ENCODE results near the gene SLC25A19. TPM values are rescaled to one million over a fixed set of nuclear protein-coding genes. Genes with fewer than 3 reads are reported as not detected.

The SLC25A19 gene
- total RNA-seq, 2 experiments from 2014 or later = 113 to 144 TPM

DNA sequence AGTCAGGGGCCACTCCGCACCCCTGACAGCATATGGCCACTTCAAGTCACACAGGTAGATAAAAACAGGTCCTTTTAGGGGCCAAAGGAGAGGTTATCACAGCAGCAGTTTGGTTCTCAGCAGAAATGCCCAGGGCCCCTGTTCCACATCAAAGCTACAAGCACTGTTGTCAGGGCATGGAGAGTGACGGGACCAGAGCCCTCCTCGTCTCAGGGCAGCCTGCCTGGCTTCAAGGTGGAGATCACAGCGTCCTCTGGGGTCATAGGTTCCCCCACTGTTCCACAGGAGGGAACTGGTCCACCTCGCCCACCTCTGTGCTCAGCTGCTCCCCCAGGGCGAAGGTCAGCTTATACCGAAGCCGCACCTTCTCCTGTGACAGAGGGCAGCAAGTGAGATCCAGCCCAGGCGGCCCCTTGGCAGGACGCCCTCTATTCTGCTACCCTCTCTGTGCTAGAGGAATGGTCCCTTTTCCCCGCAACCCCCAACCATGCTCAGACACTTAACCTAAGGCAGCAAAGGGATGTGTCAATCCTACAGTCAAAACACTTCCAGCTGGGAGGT is 51.1 kb downstream of the SLC25A19 start:
- no TSS peak for BruUV-seq (replicated peaks)
- no peaks in the 10 kb centered on the region for H3K9me2 ChIP-seq (ENCODE audit: insufficient read depth, low read length)
- no peak overlapping the region for H3K27ac ChIP-seq (ENCODE audit: low read depth, low read length, poor library complexity, severe bottlenecking)
- TF ChIP-seq EZH2phosphoT487 (IDR thresholded peaks at IDR 0.05; ENCODE audit: borderline replicate concordance, low read depth, low read length) = no peak
- TF ChIP-seq, protein P1, sequence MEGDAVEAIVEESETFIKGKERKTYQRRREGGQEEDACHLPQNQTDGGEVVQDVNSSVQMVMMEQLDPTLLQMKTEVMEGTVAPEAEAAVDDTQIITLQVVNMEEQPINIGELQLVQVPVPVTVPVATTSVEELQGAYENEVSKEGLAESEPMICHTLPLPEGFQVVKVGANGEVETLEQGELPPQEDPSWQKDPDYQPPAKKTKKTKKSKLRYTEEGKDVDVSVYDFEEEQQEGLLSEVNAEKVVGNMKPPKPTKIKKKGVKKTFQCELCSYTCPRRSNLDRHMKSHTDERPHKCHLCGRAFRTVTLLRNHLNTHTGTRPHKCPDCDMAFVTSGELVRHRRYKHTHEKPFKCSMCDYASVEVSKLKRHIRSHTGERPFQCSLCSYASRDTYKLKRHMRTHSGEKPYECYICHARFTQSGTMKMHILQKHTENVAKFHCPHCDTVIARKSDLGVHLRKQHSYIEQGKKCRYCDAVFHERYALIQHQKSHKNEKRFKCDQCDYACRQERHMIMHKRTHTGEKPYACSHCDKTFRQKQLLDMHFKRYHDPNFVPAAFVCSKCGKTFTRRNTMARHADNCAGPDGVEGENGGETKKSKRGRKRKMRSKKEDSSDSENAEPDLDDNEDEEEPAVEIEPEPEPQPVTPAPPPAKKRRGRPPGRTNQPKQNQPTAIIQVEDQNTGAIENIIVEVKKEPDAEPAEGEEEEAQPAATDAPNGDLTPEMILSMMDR (conservative IDR thresholded peaks at IDR 0.05; ENCODE audit: low read length) = no peak
- peaks cover 95% of the 10 kb centered on the region for H3K36me3 ChIP-seq (ENCODE audit: insufficient read depth, low read length)
- H3K79me2 ChIP-seq (ENCODE audit: insufficient read depth, low read depth, low read length) = no peaks in the 10 kb centered on the region
- H3K4me1 ChIP-seq (ENCODE audit: insufficient read depth, low read length, poor library complexity, severe bottlenecking) = peaks cover 21% of the 10 kb centered on the region
- DNase-seq (ENCODE audit: low spot score) = no peak
- CTCF ChIA-PET (ENCODE audit: unreplicated experiment) = interaction anchor here (0.6 kb wide), 1 partner anchor 31 kb away, joined by 4 read pairs; no protein-coding TSS in a partner anchor
- H3K4me3 ChIP-seq (ENCODE audit: low read depth, low read length, poor library complexity, severe bottlenecking) = no peak overlapping the region
- H2AFZ ChIP-seq (ENCODE audit: low read length) = no peak overlapping the region
- no peaks in the 10 kb centered on the region for H4K20me1 ChIP-seq (ENCODE audit: insufficient read depth, low read length)
- H3K4me2 ChIP-seq (ENCODE audit: low read length) = no peak overlapping the region
- POLR2A ChIA-PET = no interaction called here
- intact Hi-C loops (cut with micrococcal nuclease; ENCODE audit: unreplicated experiment) = loop anchor here (1.0 kb wide), 1 partner anchor 124 kb away; no protein-coding TSS in a partner anchor
- no peaks in the 10 kb centered on the region for H3K9me3 ChIP-seq (ENCODE audit: low read length)

DNA sequence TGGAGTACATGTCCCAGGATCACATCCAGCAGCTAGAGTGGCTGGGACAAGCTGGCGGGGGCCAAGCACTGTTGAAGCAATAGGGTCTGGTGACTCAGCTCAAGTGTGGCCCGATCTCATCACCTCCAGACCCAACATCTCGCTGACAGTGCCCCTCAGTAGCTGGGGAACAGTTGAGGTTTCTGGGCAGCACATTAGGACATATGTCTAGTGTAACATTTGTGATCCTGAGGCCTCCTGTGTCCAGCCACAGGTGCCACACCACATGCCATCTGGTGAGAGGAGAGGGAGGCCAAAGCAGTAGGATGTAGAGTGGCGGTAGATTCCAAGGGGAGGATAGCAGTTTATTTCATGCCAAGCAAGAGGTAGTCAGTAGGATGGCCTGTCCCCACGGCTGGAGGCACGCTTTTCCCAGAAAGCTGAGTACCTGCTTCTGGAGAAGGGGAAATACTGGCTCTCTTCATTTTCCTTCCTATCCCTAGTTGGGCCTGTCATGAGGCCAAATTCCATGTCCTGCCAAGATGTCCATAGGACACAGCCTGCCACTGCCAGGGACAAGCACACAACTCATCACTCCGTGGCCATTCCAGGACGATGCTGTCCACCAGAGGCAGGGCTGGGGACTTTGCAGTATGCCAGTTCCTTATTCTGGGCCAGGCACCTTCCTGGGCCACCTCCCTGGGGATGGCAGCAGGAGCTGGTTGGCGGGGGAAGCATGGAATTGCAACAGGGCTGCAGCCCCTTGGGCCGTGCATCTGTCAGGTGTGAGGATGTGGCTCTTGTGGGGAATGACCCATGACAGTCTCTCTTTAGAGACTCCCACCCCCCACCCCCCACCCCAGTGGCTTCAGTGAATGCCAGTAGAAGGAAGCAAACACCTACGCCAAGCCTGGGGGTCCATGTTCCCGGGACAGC is 51.9 kb downstream of the SLC25A19 start:
- H3K4me2 ChIP-seq (ENCODE audit: low read length) = no peak overlapping the region
- ChIA-PET POLR2A (no interaction called here), CTCF (ENCODE audit: unreplicated experiment) (interaction anchor here (0.6 kb wide), 1 partner anchor 15 kb away, joined by 3 read pairs; no protein-coding TSS in a partner anchor)
- H3K27ac ChIP-seq (ENCODE audit: low read depth, low read length, poor library complexity, severe bottlenecking) = no peak overlapping the region
- no peak for DNase-seq (ENCODE audit: low spot score)
- H3K9me3 ChIP-seq (ENCODE audit: low read length) = no peaks in the 10 kb centered on the region
- no peaks in the 10 kb centered on the region for H3K79me2 ChIP-seq (ENCODE audit: insufficient read depth, low read depth, low read length)
- BruUV-seq (replicated peaks) = no TSS peak
- no peak overlapping the region for H2AFZ ChIP-seq (ENCODE audit: low read length)
- intact Hi-C loops (cut with micrococcal nuclease; ENCODE audit: unreplicated experiment) = loop anchor here (1.0 kb wide), 1 partner anchor 123 kb away; no protein-coding TSS in a partner anchor
- H4K20me1 ChIP-seq (ENCODE audit: insufficient read depth, low read length) = no peaks in the 10 kb centered on the region
- H3K4me1 ChIP-seq (ENCODE audit: insufficient read depth, low read length, poor library complexity, severe bottlenecking) = peaks cover 13% of the 10 kb centered on the region
- no peak for TF ChIP-seq EZH2phosphoT487 (IDR thresholded peaks at IDR 0.05; ENCODE audit: borderline replicate concordance, low read depth, low read length)
- TF ChIP-seq, protein P1 (conservative IDR thresholded peaks at IDR 0.05; ENCODE audit: low read length) = no peak
- no peak overlapping the region for H3K4me3 ChIP-seq (ENCODE audit: low read depth, low read length, poor library complexity, severe bottlenecking)
- H3K9me2 ChIP-seq (ENCODE audit: insufficient read depth, low read length) = no peaks in the 10 kb centered on the region
- peaks cover 95% of the 10 kb centered on the region for H3K36me3 ChIP-seq (ENCODE audit: insufficient read depth, low read length)
